Subcutaneous abdominal adipose tissue (tissue), 5 donors: ENCODE measurements around the gene SLC19A1.
"Not testable (repeated sequence)": the region's sequence is repeated elsewhere in the genome, so short reads cannot be mapped to it uniquely, and the experiment has no call there.

Experiments used
- H3K27ac ChIP-seq: one replicate; pipeline ENCODE4 v1.7.0; 2013; ENCODE audit warnings: low read depth, mild to moderate bottlenecking, inconsistent platforms, low read length, moderate library complexity
- H3K27me3 ChIP-seq, 5 donors: one replicate each; pipeline ENCODE4 v1.7.0; 2013; ENCODE audit warnings: low read length in 5 of 5, inconsistent platforms in 1 of 5; ENCODE audit not compliant: control insufficient read depth in 5 of 5, insufficient read depth in 4 of 5
- H3K36me3 ChIP-seq, 5 donors: one replicate each; pipeline ENCODE4 v1.7.0; 2013; ENCODE audit warnings: low read length in 5 of 5; ENCODE audit not compliant: control insufficient read depth in 5 of 5, insufficient read depth in 5 of 5
- H3K4me1 ChIP-seq, 5 donors: one replicate each; pipeline ENCODE4 v1.7.0; 2013; ENCODE audit warnings: low read length in 5 of 5, mild to moderate bottlenecking in 3 of 5, moderate library complexity in 1 of 5; ENCODE audit not compliant: control insufficient read depth in 5 of 5, insufficient read depth in 5 of 5
- H3K4me3 ChIP-seq, 5 donors: one replicate each; pipeline ENCODE4 v1.7.0; 2013; ENCODE audit warnings: low read length in 5 of 5, low read depth in 1 of 5
- H3K9ac ChIP-seq, 5 donors: one replicate each; pipeline ENCODE4 v1.7.0; 2013; ENCODE audit warnings: low read length in 5 of 5, mild to moderate bottlenecking in 4 of 5, moderate library complexity in 3 of 5
- H3K9me3 ChIP-seq, 5 donors: one replicate each; pipeline ENCODE4 v1.7.0; 2013; ENCODE audit warnings: low read length in 5 of 5; ENCODE audit not compliant: control insufficient read depth in 5 of 5
- donor health status: healthy.
- donor health status: healthy.
- donor health status: healthy.
- donor health status: healthy.
- donor health status: healthy.

SLC19A1 gene

GRCh38 chr21:45571641-45572040, 29.4 kb upstream of the SLC19A1 start:
- H3K9ac ChIP-seq, result no peak overlapping the region
- no peaks in the 10 kb centered on the region for H3K9me3 ChIP-seq
- peaks cover 0 to 3% (median 0%) of the 10 kb centered on the region in 5 donors for H3K4me1 ChIP-seq
- no peak overlapping the region for H3K27ac ChIP-seq
- no peaks in the 10 kb centered on the region for H3K36me3 ChIP-seq
- H3K4me3 ChIP-seq, result no peak overlapping the region
- peaks cover 0 to 31% (median 12%) of the 10 kb centered on the region in 5 donors for H3K27me3 ChIP-seq

- Histone ChIP-seq H3K9me3 (no peaks in the 10 kb centered on the region), H3K27me3 (peaks cover 0 to 25% (median 12%) of the 10 kb centered on the region in 5 donors), H3K36me3 (no peaks in the 10 kb centered on the region), H3K27ac (no peak overlapping the region), H3K4me1 (peaks cover 0 to 3% (median 0%) of the 10 kb centered on the region in 5 donors), H3K4me3 (no peak overlapping the region), H3K9ac (no peak overlapping the region)
Observed at GRCh38 chr21:45570826-45571601, 28.8 kb upstream of the SLC19A1 start.

GRCh38 chr21:45570071-45570470, 27.8 kb upstream of the SLC19A1 start:
- no peak overlapping the region for H3K27ac ChIP-seq
- no peak overlapping the region for H3K4me3 ChIP-seq
- no peaks in the 10 kb centered on the region for H3K9me3 ChIP-seq
- peaks cover 0 to 17% (median 6%) of the 10 kb centered on the region in 5 donors for H3K27me3 ChIP-seq
- H3K4me1 ChIP-seq, result peaks cover 0 to 3% (median 0%) of the 10 kb centered on the region in 5 donors
- no peaks in the 10 kb centered on the region for H3K36me3 ChIP-seq
- no peak overlapping the region for H3K9ac ChIP-seq

GRCh38 chr21:45568383-45568782, 26.1 kb upstream of the SLC19A1 start:
- H3K27me3 ChIP-seq, result peaks cover 0 to 11% (median 3%) of the 10 kb centered on the region in 5 donors
- H3K36me3 ChIP-seq, result no peaks in the 10 kb centered on the region
- no peaks in the 10 kb centered on the region for H3K9me3 ChIP-seq
- no peak overlapping the region for H3K9ac ChIP-seq
- H3K4me1 ChIP-seq, result peaks cover 0 to 3% (median 0%) of the 10 kb centered on the region in 5 donors
- H3K4me3 ChIP-seq, result no peak overlapping the region
- H3K27ac ChIP-seq, result no peak overlapping the region

- not testable (repeated sequence) for H3K36me3 ChIP-seq
- H3K27me3 ChIP-seq, result peaks cover 4 to 16% (median 7%) of the 10 kb centered on the region in 5 donors
Observed at GRCh38 chr21:45564137-45564536, 21.9 kb upstream of the SLC19A1 start.

GRCh38 chr21:45562965-45563364, 20.7 kb upstream of the SLC19A1 start:
- no peak overlapping the region for H3K27ac ChIP-seq
- no peaks in the 10 kb centered on the region for H3K36me3 ChIP-seq
- peaks cover 4 to 18% (median 6%) of the 10 kb centered on the region in 5 donors for H3K27me3 ChIP-seq
- peaks cover 0 to 5% (median 0%) of the 10 kb centered on the region in 5 donors for H3K4me1 ChIP-seq
- no peak overlapping the region for H3K9ac ChIP-seq
- H3K4me3 ChIP-seq, result no peak overlapping the region
- H3K9me3 ChIP-seq, result no peaks in the 10 kb centered on the region

More at GRCh38 chr21:45564137-45564536, 21.9 kb upstream of the SLC19A1 start:
- H3K9me3 ChIP-seq, H3K4me1 ChIP-seq, H3K27ac ChIP-seq, H3K4me3 ChIP-seq, H3K9ac ChIP-seq: not testable (repeated sequence)

- Histone ChIP-seq H3K9me3 (no peaks in the 10 kb centered on the region), H3K4me3 (no peak overlapping the region), H3K36me3 (no peaks in the 10 kb centered on the region), H3K4me1 (peaks cover 0 to 7% (median 0%) of the 10 kb centered on the region in 5 donors), H3K27me3 (peaks cover 4 to 18% (median 5%) of the 10 kb centered on the region in 5 donors), H3K9ac (no peak overlapping the region), H3K27ac (no peak overlapping the region)
Observed at GRCh38 chr21:45562402-45562801, 20.2 kb upstream of the SLC19A1 start.

GRCh38 chr21:45561241-45561640, 19.0 kb upstream of the SLC19A1 start:
- not testable (repeated sequence) for H3K9ac ChIP-seq, H3K9me3 ChIP-seq, H3K4me3 ChIP-seq, H3K27ac ChIP-seq, H3K36me3 ChIP-seq
- H3K4me1 ChIP-seq, result peaks cover 0 to 18% (median 11%) of the 10 kb centered on the region in 5 donors
- H3K27me3 ChIP-seq, result peaks cover 4 to 18% (median 5%) of the 10 kb centered on the region in 5 donors

GRCh38 chr21:45560106-45561021, 18.1 kb upstream of the SLC19A1 start:
- H3K27ac ChIP-seq, result no peak overlapping the region
- H3K9ac ChIP-seq, result no peak overlapping the region
- H3K9me3 ChIP-seq, result no peaks in the 10 kb centered on the region
- H3K27me3 ChIP-seq, result peaks cover 4 to 18% (median 5%) of the 10 kb centered on the region in 5 donors
- no peak overlapping the region for H3K4me3 ChIP-seq
- no peaks in the 10 kb centered on the region for H3K36me3 ChIP-seq
- peaks cover 0 to 25% (median 19%) of the 10 kb centered on the region in 5 donors for H3K4me1 ChIP-seq
